GM10266 (cell line): ENCODE data around the gene PIK3C2A.
A peak's percentile ranks its signal among the peaks of the same experiment; 100 is the strongest.

Experiments used
- DNase-seq: peaks from one replicate; pipeline ENCODE4 v3.0.0; 2012; ENCODE audit errors: extremely low spot score
- TF ChIP-seq, protein P1 (sequence below): IDR thresholded peaks from 2 replicates; pipeline ENCODE4 v1.5.1; 2012; ENCODE audit warnings: mild to moderate bottlenecking, low read depth; ENCODE audit not compliant: control insufficient read depth, insufficient read depth; ENCODE audit errors: missing control alignments

Gene PIK3C2A

GRCh38 chr11:17208257-17208999 lies 642 bp upstream of the PIK3C2A start:
- TF ChIP-seq, protein P1, sequence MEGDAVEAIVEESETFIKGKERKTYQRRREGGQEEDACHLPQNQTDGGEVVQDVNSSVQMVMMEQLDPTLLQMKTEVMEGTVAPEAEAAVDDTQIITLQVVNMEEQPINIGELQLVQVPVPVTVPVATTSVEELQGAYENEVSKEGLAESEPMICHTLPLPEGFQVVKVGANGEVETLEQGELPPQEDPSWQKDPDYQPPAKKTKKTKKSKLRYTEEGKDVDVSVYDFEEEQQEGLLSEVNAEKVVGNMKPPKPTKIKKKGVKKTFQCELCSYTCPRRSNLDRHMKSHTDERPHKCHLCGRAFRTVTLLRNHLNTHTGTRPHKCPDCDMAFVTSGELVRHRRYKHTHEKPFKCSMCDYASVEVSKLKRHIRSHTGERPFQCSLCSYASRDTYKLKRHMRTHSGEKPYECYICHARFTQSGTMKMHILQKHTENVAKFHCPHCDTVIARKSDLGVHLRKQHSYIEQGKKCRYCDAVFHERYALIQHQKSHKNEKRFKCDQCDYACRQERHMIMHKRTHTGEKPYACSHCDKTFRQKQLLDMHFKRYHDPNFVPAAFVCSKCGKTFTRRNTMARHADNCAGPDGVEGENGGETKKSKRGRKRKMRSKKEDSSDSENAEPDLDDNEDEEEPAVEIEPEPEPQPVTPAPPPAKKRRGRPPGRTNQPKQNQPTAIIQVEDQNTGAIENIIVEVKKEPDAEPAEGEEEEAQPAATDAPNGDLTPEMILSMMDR: no peak
- peak; percentile 74 for DNase-seq

DNA sequence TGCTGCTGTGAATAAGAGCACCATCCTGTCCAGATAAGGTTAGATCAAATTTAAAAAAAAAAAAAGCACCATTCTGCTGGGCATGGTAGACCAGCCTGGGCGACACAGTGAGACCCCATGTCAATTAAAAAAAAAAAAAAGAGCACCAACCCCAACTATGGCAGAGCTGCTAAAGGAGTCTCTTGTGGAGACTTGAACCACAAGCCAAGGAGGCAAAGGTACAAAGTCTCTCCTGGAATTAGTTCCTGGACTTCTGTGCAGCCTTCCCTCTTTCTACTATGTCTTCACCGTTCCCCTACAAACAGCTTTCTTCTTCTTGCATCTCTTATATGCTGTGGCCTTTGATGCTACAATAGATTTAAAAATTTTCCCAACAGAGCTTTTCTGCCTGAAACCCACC lies 1.3 kb downstream of the PIK3C2A start:
- TF ChIP-seq, protein P1: no peak
- DNase-seq: no peak

DNA sequence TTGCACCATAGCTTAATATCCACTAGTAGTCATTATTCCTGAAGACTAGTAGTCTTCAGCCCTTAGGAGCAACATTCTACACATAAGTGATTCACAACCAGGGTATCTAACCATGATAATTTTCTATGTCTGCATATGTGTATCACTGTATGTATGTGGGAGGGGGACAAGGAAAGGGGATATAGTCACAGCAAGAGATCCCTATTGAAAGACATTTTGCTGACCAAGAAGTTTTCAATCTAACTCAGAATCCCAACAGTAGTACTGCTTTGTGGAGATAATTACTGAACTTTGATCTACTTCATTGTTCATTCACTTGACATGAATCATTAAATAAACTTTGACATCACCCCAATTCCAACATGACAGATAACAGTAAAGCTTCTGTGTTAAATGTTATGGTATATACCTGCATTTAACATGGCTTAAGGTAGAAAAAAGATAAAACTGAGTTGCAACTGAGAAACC lies 10.3 kb downstream of the PIK3C2A start:
- DNase-seq: no peak
- TF ChIP-seq, protein P1: no peak

DNA sequence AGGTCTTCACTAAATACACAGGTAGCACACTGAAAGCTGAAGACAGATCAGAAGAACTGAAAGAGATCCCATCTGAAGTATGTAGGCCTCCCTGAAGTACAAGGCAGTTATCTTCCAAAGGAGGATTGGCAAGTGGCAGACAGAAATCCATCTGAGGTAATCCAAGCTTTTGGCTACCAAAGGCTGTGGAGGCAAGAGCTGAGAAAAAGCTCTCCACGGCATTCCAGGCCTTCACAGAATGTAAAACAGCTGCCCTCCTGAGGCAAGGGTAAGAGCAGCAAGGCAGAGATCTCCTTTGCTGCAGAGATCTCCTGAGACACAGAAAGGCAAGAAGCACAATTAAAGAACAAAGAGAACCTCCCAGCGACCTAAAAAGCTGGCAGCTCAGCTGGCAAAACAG lies 19.1 kb downstream of the PIK3C2A start:
- TF ChIP-seq, protein P1: no peak
- DNase-seq: no peak

DNA sequence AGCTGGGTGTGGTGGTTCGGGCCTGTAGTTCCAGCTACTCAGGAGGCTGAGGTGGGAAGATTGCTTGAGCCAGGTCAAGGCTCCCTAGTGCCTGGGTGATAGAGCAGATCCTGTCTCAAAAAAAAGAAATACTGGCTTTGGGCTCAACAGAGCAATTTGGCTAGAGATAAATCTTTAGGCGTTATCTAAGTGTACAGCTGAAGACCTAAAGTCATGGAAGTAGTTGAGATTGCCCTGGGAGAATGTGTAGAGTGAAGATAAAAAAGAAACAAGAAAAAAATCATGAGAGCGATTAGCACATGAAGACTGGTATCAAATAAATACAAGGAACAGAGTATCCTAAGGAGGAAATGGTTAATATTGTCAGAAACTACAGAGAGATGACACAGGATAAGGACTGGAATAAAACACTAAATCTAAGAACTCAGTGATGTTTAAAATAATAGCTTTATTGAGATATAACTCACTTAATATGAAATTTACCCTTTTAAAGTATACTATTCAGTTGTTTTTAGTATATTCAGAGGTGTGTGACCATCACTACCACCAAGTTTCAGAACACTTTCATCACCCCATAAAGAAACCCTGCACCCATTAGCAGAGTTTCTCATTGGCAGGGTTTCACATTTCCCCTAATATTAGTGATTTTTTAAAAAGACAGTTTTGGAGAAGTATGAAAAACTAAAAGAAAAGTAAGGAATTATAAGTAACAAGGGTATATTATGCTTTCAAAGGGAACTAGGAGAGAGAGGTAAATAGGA lies 20.7 kb downstream of the PIK3C2A start:
- TF ChIP-seq, protein P1: no peak
- no peak for DNase-seq

DNA sequence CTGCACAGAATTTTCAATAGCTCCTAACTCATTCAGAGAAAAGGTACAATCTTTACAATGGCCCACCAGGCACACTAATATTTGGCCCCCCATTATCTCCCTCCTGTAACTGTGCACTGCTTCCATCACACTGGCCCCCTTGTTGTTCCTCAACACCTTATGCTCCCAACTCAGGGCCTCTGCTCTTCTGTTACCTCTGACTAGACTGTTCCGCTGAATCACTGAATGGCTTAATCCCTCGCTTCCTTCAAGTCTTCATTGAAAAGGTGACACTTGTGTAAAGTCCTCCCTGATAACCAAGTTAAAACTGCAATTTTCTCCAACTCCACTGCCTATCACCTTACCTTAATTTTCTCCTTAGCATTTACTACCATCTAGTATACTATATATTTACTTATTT lies 21.8 kb downstream of the PIK3C2A start:
- DNase-seq: no peak
- TF ChIP-seq, protein P1: no peak
